HG02798 (cell line): ENCODE measurements around the gene AK1.

ENCODE experiments used
- ATAC-seq: cut with Tn5 transposase; IDR thresholded peaks from one replicate; pipeline ENCODE4 v1.9.1; 2021; ENCODE audit warnings: mild to moderate bottlenecking; ENCODE audit not compliant: unreplicated experiment, poor library complexity

AK1 gene, protein sequence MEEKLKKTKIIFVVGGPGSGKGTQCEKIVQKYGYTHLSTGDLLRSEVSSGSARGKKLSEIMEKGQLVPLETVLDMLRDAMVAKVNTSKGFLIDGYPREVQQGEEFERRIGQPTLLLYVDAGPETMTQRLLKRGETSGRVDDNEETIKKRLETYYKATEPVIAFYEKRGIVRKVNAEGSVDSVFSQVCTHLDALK

DNA sequence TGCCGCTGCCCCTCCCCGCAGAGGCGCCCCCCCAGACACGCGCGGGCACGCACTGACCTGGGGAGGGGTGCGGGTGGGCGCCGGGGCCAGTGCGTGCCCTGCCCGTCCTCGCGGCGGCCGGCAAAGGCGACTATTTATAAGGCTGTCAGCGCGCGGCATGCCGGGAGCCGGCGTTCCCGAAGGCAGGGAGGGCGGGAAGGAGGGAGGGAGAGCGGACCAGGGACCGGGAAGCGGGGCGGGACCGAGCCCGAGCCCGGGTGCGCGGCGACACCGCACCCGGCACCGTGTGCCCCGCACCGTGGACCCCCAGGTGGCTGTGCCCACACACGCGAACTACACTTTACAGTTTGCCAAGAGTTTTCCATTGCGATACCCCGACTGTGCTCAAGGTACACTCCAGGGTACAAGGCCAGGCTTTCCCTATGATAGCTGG is at the start of gene AK1:
AK1 (minus strand) TSS at position 110 of the 433 bp plus-strand sequence. CDS start 3,058 bp downstream, outside the sequence.
- ATAC-seq, result no peak

DNA sequence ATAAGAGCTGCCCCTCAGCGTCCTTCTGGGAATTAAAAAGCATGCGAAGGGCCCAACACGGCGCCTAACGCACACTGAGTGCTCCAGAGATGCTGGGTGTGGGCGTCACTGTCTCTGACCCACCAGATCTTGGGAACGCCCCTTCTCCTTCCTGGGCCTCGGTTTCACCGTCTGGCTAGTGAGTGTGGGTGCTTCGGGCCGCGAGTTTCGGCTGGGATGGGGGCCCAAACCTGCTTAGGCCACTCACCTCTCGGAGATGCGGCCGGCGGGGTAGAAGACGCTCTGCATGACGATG is 49.4 kb upstream of the AK1 start:
- no peak for ATAC-seq

DNA sequence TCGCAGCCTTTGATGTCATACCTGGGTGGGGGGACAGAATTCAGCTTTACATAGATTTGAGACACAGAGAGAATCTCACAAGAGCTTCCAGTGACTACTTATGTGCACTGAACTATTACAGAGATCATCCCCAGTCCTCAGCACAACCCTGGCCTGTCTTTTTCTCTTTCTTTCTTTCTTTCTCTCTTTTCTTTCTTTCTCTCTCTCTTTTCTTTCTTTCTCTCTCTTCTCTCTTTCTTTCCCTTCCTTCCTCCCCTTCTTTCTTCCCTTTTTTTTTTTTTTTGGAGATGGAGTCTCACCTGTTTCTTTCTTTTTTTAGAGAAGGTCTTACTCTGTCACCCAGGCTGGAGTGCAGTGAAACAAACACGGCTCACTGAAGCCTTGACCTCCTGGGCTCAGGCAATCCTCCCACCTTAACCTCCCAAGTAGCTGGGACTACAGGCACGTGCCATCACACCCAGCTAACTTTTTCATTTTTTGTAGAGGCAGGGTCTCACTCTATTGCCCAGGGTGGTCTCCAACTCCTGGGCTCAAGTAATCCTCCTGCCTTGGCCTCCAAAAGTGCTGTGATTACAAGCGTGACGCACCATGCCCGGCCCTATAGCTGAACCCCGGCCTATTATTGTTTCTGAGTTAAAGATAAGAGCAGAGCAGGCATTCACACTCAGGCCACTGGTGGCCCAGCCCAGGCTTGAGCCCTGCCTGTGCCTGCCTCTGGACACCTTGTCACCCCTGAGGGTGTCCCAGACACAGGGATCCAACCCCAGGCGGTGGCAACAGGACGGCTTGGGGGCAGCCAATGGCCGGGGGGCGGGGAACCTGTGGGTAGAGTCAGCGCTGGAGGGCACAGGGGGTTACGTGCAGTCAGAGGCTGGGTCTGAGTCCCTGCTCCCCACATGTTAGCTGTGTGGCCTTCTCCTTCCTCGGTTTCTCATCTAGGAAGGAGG is 48.8 kb upstream of the AK1 start:
- no peak for ATAC-seq

DNA sequence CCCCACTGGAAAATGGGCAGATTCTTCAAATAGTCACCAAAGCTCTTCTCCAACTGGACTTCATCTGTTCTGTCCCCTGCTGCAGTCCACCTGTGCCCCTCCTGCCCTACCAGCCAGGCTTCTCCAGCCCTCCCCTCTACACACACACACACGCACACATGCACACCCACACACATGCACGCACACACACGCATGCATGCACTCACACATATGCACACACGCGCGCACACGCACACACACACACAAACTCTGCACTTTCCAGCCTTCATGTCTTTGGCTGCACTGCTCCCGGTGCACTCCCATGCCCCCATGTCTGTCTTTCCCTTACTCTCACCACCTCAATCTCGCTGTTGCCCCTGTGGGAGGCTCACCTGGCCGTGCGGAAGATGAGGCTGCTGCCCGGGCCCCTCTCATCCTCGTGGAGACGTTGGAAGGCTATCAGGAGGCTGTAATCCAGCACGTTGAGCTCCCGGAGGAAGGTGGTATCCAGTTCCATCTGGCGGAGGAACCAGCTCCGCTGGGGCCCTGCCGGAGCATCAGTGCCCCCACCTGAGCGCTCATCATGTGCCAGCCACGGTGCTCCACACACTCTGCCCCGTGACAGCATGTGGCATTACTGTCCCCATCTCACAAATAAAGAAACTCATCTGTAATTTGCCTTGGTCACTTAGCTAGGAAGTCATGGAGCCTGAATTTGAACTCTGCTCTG is 47.4 kb upstream of the AK1 start:
- no peak for ATAC-seq

DNA sequence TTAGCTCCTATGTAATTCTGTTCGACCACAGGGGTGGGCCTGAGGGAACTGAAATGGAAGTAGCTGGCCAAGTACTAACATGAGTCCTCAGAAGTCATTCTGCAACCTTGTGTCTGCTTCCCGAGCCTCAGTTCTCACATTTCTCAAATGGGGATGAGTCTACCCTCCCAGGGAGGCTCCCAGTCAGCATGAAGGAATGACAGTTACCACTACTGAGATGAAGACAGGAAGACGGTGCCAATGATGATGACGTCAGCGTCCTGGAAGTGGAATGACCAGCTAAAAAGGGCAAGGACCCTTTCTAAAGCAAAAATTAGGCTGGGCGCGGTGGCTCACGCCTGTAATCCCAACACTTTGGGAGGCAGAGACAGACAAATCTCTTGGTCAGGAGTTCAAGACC is 46.3 kb upstream of the AK1 start:
- no peak for ATAC-seq

DNA sequence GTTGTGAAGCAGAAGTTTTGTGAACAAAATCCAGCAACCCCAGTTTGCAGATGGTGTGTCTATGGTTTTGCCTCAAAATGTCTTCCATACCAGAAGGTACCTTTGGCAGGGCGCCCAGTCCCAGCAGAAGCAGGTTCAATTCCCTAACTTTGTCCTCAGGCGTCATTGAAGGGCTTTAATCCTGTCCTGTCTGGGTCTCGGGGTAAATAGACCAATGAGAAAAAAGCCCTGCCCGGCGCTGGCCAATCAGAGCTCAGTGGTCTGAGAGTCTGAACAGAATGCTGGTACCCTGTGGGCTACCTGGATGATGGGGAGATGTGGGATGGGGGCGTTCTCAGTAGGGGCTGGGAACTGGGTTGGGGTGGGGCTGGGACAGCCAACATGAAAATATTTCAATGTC is 45.6 kb upstream of the AK1 start:
- ATAC-seq, result no peak

DNA sequence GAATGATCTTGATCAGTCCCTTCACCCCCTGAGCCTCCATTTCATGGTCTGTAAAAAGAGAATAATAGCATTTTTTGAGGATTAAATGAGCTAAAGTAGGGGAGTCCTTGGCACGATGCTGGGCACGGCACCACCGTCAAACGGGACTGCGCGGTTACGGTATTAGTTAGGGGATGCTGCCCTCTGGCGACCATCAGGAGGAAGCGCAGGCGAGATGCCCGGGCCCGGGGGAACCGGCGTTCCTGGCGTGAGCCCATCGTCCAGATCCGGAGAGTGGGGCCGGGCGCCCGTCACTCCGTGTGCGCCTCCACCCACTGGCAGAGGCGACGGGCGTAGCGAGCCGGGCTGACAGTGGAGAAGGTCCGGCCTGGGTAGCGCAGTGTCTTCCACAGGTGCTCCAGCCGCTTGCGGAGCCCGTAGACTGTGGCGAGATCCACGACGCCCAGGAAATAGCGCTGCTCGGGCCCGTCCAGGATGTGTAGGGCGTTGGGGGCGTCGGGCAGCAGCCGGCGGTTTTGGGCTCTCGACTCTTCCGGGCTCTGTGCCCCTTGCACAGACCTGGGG is 44.2 kb upstream of the AK1 start:
- ATAC-seq, result peak; percentile 21

DNA sequence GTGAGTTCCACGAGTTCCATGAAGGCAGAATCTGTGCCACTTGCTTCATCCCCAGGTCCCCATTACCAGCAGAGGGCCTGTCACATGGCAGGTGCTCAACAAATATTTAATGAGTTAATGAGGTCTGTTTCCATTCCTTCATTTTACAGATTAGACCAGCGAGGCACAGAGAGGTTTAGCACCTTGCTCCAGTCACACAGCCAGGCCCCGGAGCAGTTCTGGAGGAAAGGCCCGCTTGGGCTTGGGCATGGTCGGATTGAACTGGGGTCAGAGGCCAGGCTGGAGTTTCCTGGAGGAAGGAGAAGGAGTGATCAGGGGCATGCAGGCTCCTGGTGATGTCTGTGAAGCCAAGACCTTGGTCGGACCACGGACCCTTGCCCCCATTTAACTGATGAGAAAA is 43.3 kb upstream of the AK1 start:
- no peak for ATAC-seq

DNA sequence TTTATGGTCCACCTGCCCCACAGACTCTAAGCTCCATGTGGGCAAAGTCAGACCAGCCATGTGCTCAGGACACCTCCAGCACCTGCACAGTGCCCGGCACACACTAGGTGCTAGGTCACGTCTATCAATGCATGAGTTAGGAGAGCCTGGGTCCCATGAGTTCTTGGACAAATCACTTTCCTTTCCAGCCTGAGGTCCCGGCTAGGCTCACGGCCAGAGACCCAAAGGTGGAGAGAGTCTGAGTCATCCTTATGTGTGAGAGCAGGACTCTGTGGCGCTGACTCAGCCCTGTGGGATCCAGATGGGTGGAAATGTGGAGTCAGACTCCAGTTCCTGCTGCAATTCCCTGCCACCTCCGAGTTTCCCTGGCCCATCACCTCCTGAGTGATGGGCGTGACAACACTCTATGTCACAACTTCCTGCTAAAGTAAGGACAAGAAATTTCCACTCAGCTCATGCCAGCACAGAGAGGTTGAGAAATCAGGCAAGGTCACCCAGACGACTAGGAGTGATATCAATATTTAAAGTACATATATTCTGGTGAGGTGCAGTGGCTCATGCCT is 41.9 kb upstream of the AK1 start:
- no peak for ATAC-seq

DNA sequence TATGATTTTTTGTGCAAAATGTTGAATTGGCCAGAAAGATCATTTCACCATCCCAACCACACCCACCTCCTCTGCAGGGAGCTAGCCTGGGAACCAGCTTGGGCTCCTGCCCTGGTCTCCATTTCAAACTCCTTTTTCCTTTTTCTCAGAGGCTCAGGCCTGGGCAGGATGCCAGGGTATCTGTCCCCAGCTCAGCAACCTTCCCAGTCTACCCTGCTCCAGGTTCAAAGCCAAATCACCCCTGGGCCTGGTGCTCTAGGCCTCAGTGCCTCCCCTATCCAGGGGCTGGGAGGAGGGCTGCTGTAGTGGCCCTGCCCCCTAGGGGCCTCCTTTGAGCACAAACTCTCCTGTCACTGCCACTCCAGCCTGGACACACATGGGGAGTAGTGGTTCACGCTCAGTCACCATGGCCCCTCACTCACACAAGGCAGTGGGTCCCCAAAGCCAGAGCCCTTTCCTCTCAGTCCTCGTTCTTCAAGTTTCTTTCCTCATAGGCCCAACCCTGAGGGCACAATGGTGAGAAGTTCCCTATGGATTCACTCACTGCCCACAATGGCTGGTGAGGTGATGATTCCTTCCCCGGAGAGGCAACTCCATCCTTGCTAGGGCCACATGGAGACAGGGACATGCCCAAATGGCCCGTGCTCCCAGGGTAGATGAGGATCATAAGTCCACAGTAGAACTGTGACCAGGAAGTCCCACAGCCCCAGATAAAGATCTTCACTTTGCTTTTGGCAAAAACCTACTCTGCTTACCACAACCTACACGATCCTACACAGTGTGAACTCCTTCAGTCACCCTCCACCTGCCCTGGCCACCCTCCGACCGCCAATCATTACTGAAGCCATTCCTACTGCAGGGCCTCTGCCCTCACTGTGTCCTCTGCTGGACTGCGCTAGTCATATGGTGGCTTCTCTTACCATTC is 41.0 kb upstream of the AK1 start:
- ATAC-seq, result no peak

DNA sequence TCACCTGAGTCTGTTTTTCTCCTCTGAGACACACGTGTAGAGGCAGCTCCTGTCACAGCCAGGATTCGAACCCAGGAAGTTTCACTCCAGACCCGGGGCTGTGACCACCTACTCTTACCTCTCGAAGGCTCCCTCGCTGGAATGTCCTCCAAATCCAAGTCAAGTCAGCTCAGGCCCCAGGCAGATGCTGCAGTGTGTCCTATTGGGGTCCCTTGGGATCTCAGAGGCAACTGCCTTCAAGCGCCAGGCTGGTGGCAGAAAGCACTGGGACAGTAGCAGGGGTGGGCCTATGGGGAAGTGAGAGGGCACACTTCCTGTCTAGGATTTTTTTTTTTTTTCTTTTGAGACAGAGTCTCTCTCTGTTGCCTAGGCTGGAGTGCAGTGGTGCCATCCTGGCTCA is 40.1 kb upstream of the AK1 start:
- peak; percentile 19 for ATAC-seq

DNA sequence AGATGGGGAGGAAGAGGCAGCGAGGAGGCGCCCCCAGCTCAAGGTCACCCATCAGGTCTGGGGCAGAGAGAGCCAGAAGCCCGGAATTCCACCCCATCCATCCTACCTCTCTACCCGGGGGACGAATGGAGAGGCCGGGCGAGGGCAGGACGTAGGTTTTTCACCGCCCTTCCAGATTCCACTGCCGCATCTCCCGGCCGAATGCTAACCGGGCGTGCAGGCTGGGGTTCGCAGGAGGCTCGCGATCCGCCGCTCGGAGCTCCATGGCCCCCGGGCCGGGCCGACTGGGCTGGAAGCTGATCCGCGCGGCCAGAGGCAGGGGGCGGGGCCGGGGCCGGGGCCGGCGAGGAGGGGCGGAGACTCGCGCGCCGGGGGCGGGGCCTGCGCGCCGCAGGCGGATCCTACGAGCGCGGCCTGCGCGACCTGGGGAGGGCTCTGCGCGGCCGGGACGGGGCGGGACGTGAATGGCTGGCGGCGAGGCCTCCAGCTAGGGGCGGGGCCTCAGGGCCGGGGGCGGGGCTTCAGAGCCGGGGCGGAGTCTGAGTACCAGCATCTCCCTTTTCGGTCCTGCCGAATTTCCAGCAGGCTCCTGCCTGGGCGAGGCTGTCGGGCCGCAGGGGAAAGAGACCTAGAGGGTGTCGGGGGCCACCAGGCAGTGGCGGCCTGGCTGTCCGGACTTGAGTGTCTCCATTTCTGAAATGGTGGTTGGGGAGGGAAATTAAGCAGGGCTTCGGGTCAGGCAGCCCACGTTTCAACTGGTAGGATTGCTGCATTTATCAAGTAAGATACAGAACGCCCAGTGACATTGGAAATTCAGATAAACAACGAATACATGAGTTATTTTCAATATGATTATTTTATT is 39.5 kb upstream of the AK1 start, which contains the start of gene ST6GALNAC4:
ST6GALNAC4 (minus strand) TSS at position 322 of the 862 bp plus-strand sequence. CDS start 622 bp downstream, outside the sequence.
- ATAC-seq, result peak; percentile 89

DNA sequence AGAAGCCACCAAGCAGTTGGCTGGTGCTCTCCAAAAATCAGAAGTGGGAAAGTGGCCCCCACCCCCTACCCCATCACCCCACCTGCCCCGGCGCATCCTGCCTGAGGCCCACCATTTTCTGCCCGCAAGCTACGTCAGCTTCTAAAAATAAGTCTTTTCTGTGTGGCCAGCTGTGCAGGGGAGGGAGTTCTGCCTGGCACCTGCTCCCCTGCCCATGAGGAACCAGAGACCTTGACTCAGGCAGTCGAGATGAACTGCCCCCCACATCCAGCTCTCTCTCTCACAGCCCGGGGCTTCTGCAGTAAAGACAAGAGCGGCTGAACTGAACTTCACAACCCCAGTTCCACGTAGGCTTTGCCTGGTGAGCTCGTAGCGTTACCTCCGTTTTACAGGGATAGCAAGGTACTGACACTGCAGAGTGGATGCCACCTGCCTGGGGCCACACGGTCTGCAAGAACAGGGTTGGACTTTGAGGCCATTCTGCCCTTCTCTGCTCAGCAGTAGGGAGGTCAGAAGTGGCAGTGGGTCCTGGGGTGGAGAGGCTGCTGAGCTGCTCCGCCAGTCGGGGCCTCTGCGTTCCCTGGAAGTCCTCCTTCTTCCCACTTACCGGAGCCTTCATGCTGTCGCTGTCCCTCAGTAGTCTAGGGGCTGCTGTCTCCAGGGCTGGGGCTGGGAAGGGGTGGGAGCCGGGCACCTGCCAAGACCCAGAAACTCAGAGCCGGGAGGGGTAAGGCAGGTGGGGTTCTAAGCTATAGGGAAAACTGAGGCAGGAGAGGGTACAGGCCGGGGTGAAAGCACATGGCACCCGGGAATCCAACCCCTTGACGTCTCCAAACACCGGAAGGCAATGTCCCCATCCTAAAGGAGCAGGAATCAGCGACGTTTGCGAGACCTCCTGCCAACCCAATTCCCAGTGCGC is 38.6 kb upstream of the AK1 start:
- peak; percentile 25 for ATAC-seq

DNA sequence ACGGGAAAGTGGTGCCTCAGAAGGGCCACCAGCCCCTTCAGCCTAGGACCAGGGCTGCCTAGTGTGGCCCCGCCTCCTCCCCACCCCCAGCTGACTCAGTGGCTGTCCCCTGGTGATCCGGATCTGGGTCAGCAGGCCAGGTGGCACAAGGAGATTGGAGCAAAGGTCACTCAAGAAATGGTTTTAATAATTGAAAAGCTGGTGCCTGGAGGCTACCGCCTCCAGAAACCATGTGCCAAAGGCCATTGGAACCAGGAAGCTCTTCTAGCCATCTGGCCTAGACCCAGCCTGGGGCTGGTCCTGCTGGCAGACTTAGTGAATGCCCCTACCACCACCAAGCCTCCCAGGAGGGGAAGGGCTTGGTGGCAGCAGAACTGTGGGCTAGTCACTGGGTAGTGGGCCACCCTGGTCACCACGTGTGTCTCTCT is 37.9 kb upstream of the AK1 start:
- ATAC-seq, result no peak

DNA sequence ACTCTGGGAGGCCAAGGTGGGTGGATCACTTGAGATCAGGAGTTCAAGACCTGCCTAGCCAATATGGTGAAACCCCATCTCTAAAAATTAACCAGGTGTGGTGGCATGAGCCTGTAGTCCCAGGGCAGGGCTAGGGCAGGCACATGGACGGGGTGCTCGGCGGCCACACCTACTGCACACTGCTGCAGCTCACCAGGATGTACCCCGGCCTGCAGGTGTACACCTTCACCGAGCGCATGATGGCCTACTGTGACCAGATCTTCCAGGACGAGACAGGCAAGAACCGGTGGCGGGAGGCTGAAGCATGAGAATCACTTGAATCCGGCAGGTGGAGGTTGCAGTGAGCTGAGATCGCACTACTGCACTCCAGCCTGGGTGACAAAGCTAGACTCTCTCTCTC is 36.2 kb upstream of the AK1 start:
- ATAC-seq, result no peak

DNA sequence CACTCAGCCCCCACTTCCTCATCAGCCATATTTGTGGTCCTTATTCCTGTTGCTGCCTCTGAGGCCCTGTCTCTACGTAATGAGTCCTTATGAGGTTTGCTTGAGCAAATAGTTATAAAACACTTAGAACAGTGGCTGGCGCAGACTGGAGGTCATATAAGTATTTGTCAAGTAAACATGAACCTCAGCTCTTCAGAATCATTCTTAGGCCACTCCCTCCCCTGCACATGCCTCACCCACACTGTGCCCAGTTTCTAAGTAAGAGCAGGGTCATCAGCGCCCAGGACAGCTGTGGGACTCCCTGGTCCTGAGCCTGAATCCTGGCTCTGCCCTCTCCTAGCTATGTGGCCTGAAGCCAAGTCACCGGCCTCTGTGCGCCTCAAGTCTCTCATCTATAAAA is 35.4 kb upstream of the AK1 start:
- no peak for ATAC-seq

DNA sequence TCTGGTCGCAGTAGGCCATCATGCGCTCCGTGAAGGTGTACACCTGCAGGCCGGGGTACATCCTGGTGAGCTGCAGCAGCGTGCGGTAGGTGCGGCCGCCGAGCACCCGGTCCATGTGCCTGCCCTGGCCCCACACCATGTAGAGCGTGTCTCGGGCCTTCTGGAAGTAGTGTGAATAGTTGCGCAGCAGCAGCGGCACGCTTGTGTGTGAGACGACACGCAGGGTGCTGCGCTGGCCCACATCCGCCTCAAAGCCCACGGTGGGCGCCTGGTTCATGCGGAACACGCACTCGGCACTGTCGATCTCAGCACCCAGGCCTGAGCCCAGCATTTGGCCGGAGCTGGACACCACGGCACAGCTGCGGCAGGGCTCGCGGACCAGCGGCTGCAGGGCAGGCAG is 34.8 kb upstream of the AK1 start:
- no peak for ATAC-seq
